Subcutaneous adipose tissue (tissue), 4 donors: ENCODE data around the gene SLC2A1. TPM values are rescaled to one million over a fixed set of nuclear protein-coding genes. Genes with fewer than 3 reads are reported as not detected.

Experiments
- small RNA-seq: library from RNA; depleted of rRNA; stranded (forward); fragments of <200 nt; gene quantifications from one replicate; pipeline ENCODE3, GENCODE V24; 2016
- total RNA-seq, 4 donors: library from RNA; depleted of rRNA; stranded (reverse); fragments of >200 nt; gene quantifications; one replicate each; pipeline ENCODE4 v1.1.0, GENCODE V29; 2016
- TF ChIP-seq, protein P1 (sequence below): fragments of 450-650 bp; IDR thresholded peaks from one replicate; pipeline ENCODE4 v1.5.1; 2016; ENCODE audit warnings: low read depth, mild to moderate bottlenecking, control low read depth, antibody characterized with exemption, moderate library complexity

The SLC2A1 gene
- total RNA-seq, 4 donors from 2014 or later = 10.0 to 24.1 (median 20.6) TPM

DNA sequence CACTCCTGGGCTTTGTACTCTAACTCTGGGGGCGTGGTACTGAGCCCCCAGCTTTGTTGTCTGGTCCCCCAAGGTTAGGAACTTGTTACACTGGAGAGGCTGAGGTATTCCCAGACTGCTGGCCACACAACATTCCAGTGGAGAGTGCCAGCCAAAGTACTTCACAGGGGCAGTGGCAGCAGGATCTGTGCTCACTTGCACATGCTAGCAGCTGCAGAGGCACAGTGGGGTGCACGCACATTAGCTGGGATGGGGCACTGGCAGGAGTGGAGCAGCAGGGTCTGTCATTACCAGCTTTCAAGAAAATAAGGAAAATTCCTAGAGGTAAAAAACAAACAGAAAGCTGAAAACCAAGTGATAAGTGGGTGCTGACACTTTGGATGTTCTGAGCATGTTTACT is 81.3 kb downstream of the SLC2A1 start:
- TF ChIP-seq, protein P1, sequence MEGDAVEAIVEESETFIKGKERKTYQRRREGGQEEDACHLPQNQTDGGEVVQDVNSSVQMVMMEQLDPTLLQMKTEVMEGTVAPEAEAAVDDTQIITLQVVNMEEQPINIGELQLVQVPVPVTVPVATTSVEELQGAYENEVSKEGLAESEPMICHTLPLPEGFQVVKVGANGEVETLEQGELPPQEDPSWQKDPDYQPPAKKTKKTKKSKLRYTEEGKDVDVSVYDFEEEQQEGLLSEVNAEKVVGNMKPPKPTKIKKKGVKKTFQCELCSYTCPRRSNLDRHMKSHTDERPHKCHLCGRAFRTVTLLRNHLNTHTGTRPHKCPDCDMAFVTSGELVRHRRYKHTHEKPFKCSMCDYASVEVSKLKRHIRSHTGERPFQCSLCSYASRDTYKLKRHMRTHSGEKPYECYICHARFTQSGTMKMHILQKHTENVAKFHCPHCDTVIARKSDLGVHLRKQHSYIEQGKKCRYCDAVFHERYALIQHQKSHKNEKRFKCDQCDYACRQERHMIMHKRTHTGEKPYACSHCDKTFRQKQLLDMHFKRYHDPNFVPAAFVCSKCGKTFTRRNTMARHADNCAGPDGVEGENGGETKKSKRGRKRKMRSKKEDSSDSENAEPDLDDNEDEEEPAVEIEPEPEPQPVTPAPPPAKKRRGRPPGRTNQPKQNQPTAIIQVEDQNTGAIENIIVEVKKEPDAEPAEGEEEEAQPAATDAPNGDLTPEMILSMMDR = no peak

DNA sequence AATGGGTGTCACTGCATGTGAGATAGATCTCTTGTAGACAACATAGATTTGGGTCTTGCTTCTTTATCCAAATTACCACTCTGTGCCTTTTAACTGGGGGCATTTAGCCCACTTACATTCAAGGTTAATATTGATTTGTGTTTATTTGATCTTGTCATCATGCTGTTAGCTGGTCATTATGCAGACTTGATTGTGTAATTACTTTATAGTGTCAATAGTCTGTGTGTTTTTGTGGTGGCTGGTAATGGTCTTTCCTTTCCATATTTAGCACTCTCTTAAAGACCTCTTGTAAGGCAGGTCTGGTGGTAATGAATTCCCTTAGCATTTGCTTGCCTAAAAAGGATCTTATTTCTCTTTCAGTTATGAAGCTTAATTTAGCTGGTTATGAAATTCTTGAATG is 82.7 kb downstream of the SLC2A1 start:
- TF ChIP-seq, protein P1 = no peak

Small RNAs within 50 kb of the gene (small RNA-seq; reads per million reads assigned to genes)
- gene RNU6-880P = not detected

Other genes starting within 250 kb of the SLC2A1 start
- gene CLDN19, start 218.6 kb downstream of the SLC2A1 start, total RNA-seq = not detected
- gene P3H1, start 191.8 kb downstream of the SLC2A1 start, total RNA-seq = 10 to 100 TPM; 22.0 to 33.8 (median 33.0) TPM
- 1 to 10 TPM; 2.9 to 8.3 (median 4.1) TPM for gene C1orf50, start 191.6 kb downstream of the SLC2A1 start, total RNA-seq
- gene TMEM269, start 173.9 kb downstream of the SLC2A1 start, total RNA-seq = under 1 TPM in 1 of 4 donors, not detected in 3; 0.51 TPM
- 10 to 100 TPM; 17.3 to 20.0 (median 19.8) TPM for gene ERMAP, start 141.7 kb downstream of the SLC2A1 start, total RNA-seq
- gene SVBP, start 141.5 kb downstream of the SLC2A1 start, total RNA-seq = 10 to 100 TPM; 28.6 to 73.4 (median 36.2) TPM
- gene ZNF691, start 112.3 kb downstream of the SLC2A1 start, total RNA-seq = 10 to 100 TPM in 1 of 4 donors, 1 to 10 TPM in 3; 6.2 to 11.6 (median 7.0) TPM
- gene EBNA1BP2, start 213.4 kb upstream of the SLC2A1 start, total RNA-seq = 10 to 100 TPM; 23.6 to 47.9 (median 33.0) TPM
- under 1 TPM in 1 of 4 donors, not detected in 3; 0.44 TPM for gene CFAP57, start 213.5 kb upstream of the SLC2A1 start, total RNA-seq